Cerebellar cortex (tissue), 1 donor: ENCODE results near the gene SLX9.

Source experiments
- DNase-seq: peaks from one replicate; pipeline ENCODE4 v3.0.0-alpha.2; 2015; ENCODE audit warnings: low spot score

SLX9 gene

GRCh38 chr21:44930543-44930981 is 9.3 kb upstream of the SLX9 start:
- no peak for DNase-seq

GRCh38 chr21:44931137-44931500 is 8.7 kb upstream of the SLX9 start:
- no peak for DNase-seq

GRCh38 chr21:44931501-44932407 is 8.1 kb upstream of the SLX9 start:
- DNase-seq: no peak

GRCh38 chr21:44932408-44933181 is 7.2 kb upstream of the SLX9 start:
- DNase-seq: no peak

- no peak for DNase-seq
Measured at GRCh38 chr21:44933199-44933917, 6.5 kb upstream of the SLX9 start.

GRCh38 chr21:44933918-44934260 is 5.9 kb upstream of the SLX9 start:
- DNase-seq: no peak

GRCh38 chr21:44934276-44934675 is 5.6 kb upstream of the SLX9 start:
- no peak for DNase-seq

GRCh38 chr21:44934797-44935532 is 4.9 kb upstream of the SLX9 start:
- DNase-seq: no peak

- no peak for DNase-seq
Measured at GRCh38 chr21:44935533-44935927, 4.3 kb upstream of the SLX9 start.

- DNase-seq: no peak
Measured at GRCh38 chr21:44938772-44939531, 877 bp upstream of the SLX9 start.

GRCh38 chr21:44940116-44940631 is 345 bp downstream of the SLX9 start:
- no peak for DNase-seq

- DNase-seq: no peak
Measured at GRCh38 chr21:44941567-44941966, 1.7 kb downstream of the SLX9 start.

- DNase-seq: no peak
Measured at GRCh38 chr21:44942566-44942965, 2.7 kb downstream of the SLX9 start.

- no peak for DNase-seq
Measured at GRCh38 chr21:44943005-44943685, 3.3 kb downstream of the SLX9 start.

- DNase-seq: no peak
Measured at GRCh38 chr21:44943686-44944550, 4.1 kb downstream of the SLX9 start.

- no peak for DNase-seq
Measured at GRCh38 chr21:44944596-44944995, 4.8 kb downstream of the SLX9 start.

- no peak for DNase-seq
Measured at GRCh38 chr21:44946254-44947041, 6.6 kb downstream of the SLX9 start.

- DNase-seq: no peak
Measured at GRCh38 chr21:44947111-44947929, 7.5 kb downstream of the SLX9 start.
